Esophagus muscularis mucosa (tissue), 4 donors: ENCODE data around the gene CX3CL1. TPM values are rescaled to one million over a fixed set of nuclear protein-coding genes. Genes with fewer than 3 reads are reported as not detected.

ENCODE experiments used
- DNase-seq: peaks from one replicate; pipeline ENCODE4 v3.0.0-alpha.2; 2017; ENCODE audit errors: extremely low spot score
- H3K27ac ChIP-seq, 4 donors: fragments of 200-600 bp; sonication (generic); replicated peaks in 1 of 4; 1 replicate in 3 of 4; 2 replicates in 1 of 4; pipeline ENCODE4 v1.5.1; 2016 to 2019; ENCODE audit warnings: mild to moderate bottlenecking in 1 of 4
- H3K27me3 ChIP-seq, 4 donors: fragments of 200-600 bp; sonication (generic); one replicate each; pipeline versions ENCODE4 v1.5.1 to v1.6.0; 2016 to 2019
- H3K36me3 ChIP-seq, 4 donors: fragments of 200-600 bp; sonication (generic); one replicate each; pipeline ENCODE4 v1.5.1; 2016 to 2019
- H3K4me1 ChIP-seq, 4 donors: fragments of 200-600 bp; sonication (generic); one replicate each; pipeline ENCODE4 v1.5.1; 2016 to 2019
- H3K4me3 ChIP-seq, 4 donors: fragments of 200-600 bp; sonication (generic); 1 replicate in 2 of 4; 2 replicates in 2 of 4; pipeline ENCODE4 v1.5.1; 2016 to 2019; ENCODE audit warnings: mild to moderate bottlenecking in 4 of 4, moderate library complexity in 1 of 4
- H3K9me3 ChIP-seq, 4 donors: fragments of 200-600 bp; sonication (generic); 1 replicate in 3 of 4; 2 replicates in 1 of 4; pipeline ENCODE4 v1.5.1; 2016 to 2019
- EP300 ChIP-seq: sonication (generic); formaldehyde crosslinking; IDR thresholded peaks from one replicate; pipeline ENCODE4 v1.6.1; 2017; ENCODE audit warnings: antibody characterized with exemption
- POLR2A ChIP-seq: fragments of 450-650 bp; IDR thresholded peaks from one replicate; pipeline ENCODE4 v1.6.1; 2017; ENCODE audit warnings: antibody characterized with exemption, moderate library complexity, mild to moderate bottlenecking, low read depth
- POLR2AphosphoS5 ChIP-seq, 2 donors: sonication (generic); formaldehyde crosslinking; IDR thresholded peaks; one replicate each; pipeline ENCODE4 v1.6.1; 2017; ENCODE audit warnings: antibody characterized with exemption in 2 of 2
- WGBS: methylation state at CpG from one replicate; pipeline ENCODE4 v1.1.5; 2018; 5-methylcytosine and 5-hydroxymethylcytosine counted together
- intact Hi-C: fragments of 100-400 bp; cut with DNase I; formaldehyde crosslinking; loops from one replicate; pipeline ENCODE4 v1.15.1; 2023
- total RNA-seq, 4 donors: library from RNA; depleted of rRNA; stranded (reverse); fragments of >200 nt; gene quantifications; one replicate each; pipeline versions ENCODE4 v1.1.0 to v1.2.1, GENCODE V29; 2016
- TF ChIP-seq, protein P1 (sequence below), 3 experiments: fragments of 200-600 bp in 2 of 3; fragments of 450-650 bp in 1 of 3; sonication (generic) in 2 of 3; IDR thresholded peaks; one replicate each; pipeline ENCODE4 v1.5.1; 2017 to 2019; ENCODE audit warnings: antibody characterized with exemption in 3 of 3, mild to moderate bottlenecking in 2 of 3, moderate library complexity in 1 of 3

CX3CL1 gene
- total RNA-seq, 4 donors from 2014 or later = 26.8 to 40.4 (median 29.9) TPM

DNA sequence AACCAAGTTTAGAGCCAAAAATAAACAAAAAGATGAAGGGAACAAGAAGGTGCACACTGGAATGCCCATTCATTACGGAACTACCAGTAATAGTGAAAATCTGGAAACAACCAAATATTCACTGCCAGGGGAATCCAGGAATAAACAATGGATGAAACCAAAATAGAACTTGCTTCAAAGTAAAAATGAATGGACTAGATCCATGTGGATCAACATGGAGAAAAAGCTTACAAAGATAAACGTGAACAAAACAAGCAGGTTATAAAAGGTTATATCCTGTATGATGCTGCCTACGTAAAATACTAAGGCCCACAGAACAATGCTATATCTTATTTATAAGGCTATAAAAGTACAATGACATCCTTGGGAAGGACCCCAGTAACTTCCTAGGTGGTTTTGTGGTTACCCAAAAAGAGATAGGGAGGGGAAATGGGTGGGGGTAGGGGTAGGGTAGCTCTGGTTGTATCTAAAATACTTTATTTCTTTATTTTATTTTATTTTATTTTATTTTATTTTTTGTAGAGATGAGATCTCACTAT is 26.6 kb upstream of the CX3CL1 start:
- no peaks in the 10 kb centered on the region for H3K36me3 ChIP-seq
- intact Hi-C loops = no loop called here
- H3K27ac ChIP-seq = no peak overlapping the region
- H3K4me3 ChIP-seq = no peak overlapping the region
- no peaks in the 10 kb centered on the region for H3K27me3 ChIP-seq
- H3K4me1 ChIP-seq = peaks cover 0 to 3% (median 0%) of the 10 kb centered on the region in 4 donors
- H3K9me3 ChIP-seq = no peaks in the 10 kb centered on the region
- no peak for TF ChIP-seq POLR2AphosphoS5 (IDR thresholded peaks at IDR 0.05)
- no peak for TF ChIP-seq EP300
- TF ChIP-seq POLR2A = no peak
- TF ChIP-seq, protein P1, sequence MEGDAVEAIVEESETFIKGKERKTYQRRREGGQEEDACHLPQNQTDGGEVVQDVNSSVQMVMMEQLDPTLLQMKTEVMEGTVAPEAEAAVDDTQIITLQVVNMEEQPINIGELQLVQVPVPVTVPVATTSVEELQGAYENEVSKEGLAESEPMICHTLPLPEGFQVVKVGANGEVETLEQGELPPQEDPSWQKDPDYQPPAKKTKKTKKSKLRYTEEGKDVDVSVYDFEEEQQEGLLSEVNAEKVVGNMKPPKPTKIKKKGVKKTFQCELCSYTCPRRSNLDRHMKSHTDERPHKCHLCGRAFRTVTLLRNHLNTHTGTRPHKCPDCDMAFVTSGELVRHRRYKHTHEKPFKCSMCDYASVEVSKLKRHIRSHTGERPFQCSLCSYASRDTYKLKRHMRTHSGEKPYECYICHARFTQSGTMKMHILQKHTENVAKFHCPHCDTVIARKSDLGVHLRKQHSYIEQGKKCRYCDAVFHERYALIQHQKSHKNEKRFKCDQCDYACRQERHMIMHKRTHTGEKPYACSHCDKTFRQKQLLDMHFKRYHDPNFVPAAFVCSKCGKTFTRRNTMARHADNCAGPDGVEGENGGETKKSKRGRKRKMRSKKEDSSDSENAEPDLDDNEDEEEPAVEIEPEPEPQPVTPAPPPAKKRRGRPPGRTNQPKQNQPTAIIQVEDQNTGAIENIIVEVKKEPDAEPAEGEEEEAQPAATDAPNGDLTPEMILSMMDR (IDR thresholded peaks at IDR 0.05) = no peak
- 60% methylated on average over 3 of the region's 3 CpGs for WGBS
- no peak for DNase-seq

DNA sequence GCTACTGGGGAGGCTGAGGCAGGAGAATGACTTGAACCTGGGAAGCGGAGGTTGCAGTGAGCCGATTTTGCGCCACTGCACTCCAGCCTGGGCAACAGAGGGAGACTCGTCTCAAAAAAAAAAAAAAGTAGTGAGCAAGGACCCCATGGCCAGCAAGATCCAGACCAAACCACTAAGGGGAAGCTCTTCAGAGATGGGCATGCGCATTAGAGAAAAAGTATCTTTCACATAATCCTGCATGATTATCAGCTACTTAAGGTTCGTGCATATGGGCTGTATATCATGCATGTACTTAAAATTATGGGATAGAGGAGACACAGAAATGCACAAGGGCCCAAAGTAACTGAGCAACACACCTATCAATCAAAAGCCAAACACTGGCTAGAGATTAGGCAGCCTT is 24.4 kb upstream of the CX3CL1 start:
- no peaks in the 10 kb centered on the region for H3K9me3 ChIP-seq
- no peak overlapping the region for H3K4me3 ChIP-seq
- no peaks in the 10 kb centered on the region for H3K27me3 ChIP-seq
- DNase-seq = peak; percentile 19
- intact Hi-C loops = no loop called here
- no peaks in the 10 kb centered on the region for H3K4me1 ChIP-seq
- TF ChIP-seq, protein P1 (IDR thresholded peaks at IDR 0.05) = no peak
- TF ChIP-seq POLR2AphosphoS5 (IDR thresholded peaks at IDR 0.05) (no peak), POLR2A (no peak), EP300 (no peak)
- H3K27ac ChIP-seq = no peak overlapping the region
- no peaks in the 10 kb centered on the region for H3K36me3 ChIP-seq
- WGBS = 88% methylated on average over 6 of the region's 6 CpGs

DNA sequence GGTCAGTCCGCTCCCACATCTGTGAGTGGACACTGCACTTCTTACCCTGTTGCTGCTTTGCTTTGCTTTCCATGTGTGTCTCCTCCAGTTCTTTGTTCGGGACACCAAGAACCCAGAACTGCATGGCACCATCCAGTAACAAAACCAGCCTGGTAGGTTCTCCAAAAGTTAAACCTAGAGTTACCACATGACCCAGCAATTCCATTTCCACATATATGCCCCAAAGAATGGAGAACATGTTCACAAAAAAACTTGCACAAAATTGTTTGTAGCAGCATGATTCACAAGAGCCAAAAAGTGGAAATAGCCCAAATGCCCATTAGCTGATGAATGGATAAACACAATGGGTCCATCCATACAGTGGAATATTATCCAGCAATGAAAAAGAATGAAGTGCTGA is 24.0 kb upstream of the CX3CL1 start:
- no peaks in the 10 kb centered on the region for H3K4me1 ChIP-seq
- H3K27me3 ChIP-seq = no peaks in the 10 kb centered on the region
- 100% methylated on average over 2 of the region's 2 CpGs for WGBS
- peak; percentile 26 for DNase-seq
- no peaks in the 10 kb centered on the region for H3K36me3 ChIP-seq
- TF ChIP-seq EP300 (no peak), POLR2A (no peak), POLR2AphosphoS5 (IDR thresholded peaks at IDR 0.05) (no peak)
- TF ChIP-seq, protein P1 (IDR thresholded peaks at IDR 0.05) = no peak
- intact Hi-C loops = no loop called here
- H3K4me3 ChIP-seq = no peak overlapping the region
- no peak overlapping the region for H3K27ac ChIP-seq
- no peaks in the 10 kb centered on the region for H3K9me3 ChIP-seq

DNA sequence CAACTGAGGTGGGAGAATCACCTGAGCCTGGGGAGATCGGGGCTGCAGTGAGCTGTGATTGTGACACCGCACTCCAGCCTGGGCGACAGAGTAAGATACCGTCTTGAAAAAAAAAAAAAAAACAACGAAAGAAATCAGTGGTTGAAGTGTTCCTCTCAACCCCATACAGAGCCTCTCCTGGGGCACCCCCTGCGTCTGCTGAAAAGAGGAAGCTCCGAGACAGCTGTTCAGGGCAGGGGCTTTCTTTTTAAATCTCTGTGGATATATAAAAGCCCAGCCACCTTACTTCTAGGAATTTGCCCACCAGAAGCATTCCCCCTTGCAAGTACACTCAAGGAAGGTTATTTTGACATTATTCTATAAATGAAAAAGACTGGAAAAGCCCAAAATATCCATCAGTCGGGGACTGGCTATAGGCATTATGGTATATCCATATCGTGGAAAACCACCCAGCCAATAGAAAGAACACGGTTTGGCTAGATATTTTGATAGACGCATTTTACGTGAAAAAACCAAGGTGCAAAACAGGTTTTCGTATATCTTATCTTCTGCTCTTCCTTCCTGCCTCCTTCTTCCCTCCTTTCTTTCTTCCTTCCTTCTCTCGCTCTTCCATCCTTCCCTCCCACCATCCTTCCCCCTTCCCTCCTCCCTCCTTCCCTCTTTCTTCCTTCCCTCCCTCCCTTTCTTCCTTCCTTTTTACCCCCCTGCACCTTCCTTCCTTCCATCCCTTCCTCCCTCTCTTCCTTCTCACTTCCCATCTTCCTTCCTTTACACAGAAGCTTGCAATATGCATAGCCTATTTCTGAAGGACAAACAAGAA is 22.9 kb upstream of the CX3CL1 start:
- DNase-seq = peak; percentile 66
- Histone ChIP-seq H3K27ac (no peak overlapping the region), H3K9me3 (no peaks in the 10 kb centered on the region), H3K4me3 (no peak overlapping the region), H3K36me3 (no peaks in the 10 kb centered on the region), H3K27me3 (no peaks in the 10 kb centered on the region), H3K4me1 (no peaks in the 10 kb centered on the region)
- intact Hi-C loops = no loop called here
- 52% methylated on average over 14 of the region's 14 CpGs for WGBS
- TF ChIP-seq POLR2AphosphoS5 (IDR thresholded peaks at IDR 0.05) (no peak), POLR2A (no peak), EP300 (no peak)

DNA sequence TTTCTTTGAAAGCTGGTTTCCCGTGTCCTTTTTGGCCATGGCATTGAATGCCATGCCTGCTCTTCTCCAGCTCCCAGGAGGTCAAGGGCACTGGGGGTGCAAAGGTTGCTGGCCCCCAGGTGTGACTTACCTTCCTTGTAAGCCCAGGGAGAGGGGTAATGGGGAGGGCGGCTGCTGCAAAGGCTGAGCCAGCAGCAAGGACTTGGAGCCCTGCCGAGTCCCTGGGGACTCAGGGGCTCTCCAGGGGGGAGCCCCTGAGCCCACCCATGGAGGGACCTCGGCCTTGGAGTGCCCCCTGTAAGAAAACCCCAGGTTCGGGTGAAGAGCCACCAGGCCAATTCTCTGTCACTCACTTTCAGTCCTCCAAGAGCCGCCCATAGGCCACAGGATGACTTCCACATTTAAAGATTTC is 19.6 kb upstream of the CX3CL1 start:
- DNase-seq = peak; percentile 70
- H3K4me1 ChIP-seq = no peaks in the 10 kb centered on the region
- H3K27me3 ChIP-seq = no peaks in the 10 kb centered on the region
- WGBS = 77% methylated on average over 4 of the region's 6 CpGs
- intact Hi-C loops = no loop called here
- H3K36me3 ChIP-seq = no peaks in the 10 kb centered on the region
- TF ChIP-seq, protein P1 (IDR thresholded peaks at IDR 0.05) = no peak
- TF ChIP-seq POLR2AphosphoS5 (IDR thresholded peaks at IDR 0.05) (no peak), POLR2A (no peak), EP300 (no peak)
- no peak overlapping the region for H3K27ac ChIP-seq
- no peak overlapping the region for H3K4me3 ChIP-seq
- H3K9me3 ChIP-seq = no peaks in the 10 kb centered on the region
